NCI-H1417 treated with DMSO at 0.1 percent for 48 hours (cell line): ENCODE results near the gene TSC1.

Source experiments
- DNase-seq: peaks from one replicate; lab custom pipeline; 2025; lab: John Stamatoyannopoulos, UW

TSC1 gene

DNA sequence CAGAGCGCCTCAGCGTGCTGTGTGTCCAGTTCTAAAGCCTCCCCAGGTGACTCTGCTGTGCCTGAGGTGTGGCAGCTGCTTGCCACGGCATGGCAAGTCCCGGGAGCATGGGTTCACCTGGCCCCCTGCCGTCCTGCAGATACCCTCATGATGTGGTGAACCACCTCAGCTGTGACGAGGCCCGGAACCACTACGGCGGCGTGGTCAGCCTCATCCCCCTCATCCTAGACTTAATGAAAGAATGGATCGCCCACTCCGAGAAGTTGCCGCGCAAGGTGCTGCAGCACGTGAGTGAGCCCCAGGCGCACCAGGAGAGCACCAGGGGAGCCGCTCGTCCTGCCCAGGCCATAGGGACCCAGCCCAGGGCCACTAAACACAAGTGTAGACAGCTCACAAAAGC, 56.3 kb downstream of the TSC1 start:
- DNase-seq = no peak

DNA sequence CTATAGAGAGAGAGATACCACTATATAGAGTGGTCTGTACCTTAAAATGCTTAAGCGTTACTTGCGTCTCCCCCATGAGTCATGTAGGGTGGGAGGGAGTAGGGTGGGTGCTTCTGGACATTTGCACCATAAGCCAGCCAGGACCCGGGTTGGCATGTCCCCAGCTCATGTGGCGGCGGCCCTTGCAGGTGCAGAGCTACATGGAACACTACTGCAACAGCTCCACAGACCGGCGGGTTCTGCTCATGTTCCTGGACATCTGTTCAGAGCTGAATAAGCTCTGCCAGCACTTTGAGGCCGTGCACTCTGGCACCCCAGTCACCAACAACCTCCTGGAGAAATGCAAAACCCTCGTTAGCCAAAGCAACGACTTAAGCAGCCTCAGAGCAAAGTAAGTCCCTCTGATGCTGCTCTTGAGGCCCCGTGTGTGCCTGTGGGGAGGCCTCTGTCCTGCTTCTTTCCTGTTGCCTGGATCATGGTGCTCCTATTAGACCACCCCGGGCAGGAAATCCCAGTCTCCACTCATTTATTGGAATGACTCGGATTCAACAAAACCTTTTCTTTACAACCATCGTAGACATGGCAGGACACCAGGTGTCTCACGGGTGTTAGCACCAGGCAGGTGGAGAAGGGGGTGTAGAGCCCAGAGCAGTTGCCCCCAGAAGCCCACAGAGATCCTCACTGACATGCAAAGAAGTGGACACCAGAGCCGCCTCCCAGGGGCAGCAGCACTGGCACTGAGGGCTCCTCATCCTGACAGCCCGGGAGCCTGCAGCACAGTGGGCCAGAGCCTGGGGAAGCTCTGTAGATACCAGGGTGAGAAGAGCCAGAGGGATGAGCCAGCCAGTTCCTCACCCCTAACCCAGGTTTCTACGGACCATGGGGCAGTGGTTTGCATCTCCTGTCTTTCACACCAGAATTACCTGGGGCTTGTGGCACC, 57.0 kb downstream of the TSC1 start:
- no peak for DNase-seq

DNA sequence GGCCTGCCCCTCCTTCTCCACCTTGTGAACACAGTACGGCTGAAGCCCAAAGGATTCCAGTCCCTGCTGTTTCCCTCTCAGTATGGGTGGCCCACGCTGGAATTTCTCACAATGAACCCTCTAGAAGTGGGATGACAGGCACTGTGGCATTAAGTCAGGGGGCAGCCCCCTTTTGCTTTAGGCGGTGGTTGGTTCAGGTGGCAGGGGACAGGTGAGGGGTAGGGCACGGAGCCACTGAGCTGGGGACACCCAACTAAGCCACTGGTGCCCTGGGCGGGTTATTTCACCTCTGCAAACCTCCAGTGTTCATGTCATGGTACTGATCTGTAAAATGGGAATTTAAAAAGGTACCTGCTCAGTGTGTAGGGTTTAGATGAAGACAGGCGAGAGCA, 58.1 kb downstream of the TSC1 start:
- no peak for DNase-seq

DNA sequence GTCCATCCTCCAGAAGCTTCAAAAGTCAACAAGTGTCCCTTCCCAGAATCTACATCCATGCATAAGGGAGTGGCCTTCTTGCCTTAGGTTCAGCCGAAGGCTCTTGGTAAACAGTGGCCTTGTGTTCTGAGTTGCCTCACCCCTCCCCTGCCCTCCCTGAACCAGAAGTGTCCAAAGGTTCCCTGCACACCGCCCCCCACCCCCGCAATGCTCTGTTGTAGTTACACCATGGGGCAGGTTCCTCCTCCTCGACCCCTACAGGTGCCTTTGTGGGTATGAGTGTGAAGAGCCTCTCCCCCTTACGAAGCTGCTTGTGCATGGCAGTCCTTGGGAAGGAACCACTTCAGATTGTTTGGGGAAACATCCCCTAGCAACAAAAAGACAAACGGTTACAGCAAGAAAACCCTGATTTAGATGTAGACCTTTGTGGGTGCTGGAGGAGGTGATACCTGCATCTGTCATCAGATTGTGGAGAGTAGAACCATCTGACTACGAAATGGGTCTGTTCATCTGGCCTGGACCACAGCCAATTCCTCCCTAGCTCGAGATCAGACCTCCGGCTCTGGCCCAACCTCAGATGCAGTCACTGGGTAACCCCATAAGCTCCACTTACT, 58.6 kb downstream of the TSC1 start:
- no peak for DNase-seq

DNA sequence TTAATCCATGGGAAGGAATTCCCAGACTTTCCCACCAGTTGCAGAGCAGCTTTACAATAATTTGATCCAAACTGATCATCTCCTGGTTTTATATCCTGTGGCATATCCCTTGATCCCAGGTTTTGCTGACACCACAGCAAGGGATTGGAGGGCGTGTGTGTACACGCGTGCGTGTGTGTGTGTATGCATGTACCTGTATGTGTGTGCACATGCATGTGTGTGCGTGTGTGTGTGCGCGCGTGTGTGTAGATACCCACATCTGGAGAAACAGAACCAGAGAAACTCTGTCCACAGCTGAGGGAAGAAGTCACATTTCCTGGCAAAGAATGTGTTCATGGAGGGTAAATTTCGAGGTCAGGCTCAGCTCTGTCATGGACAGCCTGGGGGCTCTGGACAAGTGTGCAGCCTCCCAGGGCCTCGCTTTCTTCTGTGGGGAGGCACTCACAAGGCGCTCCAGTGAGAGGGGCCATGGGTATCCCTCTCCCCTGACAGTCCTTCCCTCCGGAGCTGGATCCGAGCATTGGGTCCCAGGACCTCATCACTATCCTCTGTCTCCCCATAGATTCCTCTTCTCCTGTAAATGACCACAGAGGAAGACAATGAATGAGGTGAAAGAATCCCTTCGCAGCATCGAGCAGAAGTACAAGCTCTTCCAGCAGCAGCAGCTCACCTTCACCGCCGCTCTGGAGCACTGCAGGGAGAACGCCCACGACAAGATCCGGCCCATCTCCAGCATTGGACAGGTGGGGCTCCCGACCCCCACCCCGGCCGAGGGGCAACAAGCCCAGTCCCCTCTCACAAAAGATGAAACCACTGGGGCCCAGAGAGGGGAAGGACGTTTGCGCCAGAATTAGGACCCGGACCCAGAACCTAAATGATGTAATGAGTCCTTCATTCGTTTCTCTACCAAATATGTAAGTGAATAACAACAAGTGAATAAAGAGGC, 60.8 kb downstream of the TSC1 start:
- DNase-seq = no peak

DNA sequence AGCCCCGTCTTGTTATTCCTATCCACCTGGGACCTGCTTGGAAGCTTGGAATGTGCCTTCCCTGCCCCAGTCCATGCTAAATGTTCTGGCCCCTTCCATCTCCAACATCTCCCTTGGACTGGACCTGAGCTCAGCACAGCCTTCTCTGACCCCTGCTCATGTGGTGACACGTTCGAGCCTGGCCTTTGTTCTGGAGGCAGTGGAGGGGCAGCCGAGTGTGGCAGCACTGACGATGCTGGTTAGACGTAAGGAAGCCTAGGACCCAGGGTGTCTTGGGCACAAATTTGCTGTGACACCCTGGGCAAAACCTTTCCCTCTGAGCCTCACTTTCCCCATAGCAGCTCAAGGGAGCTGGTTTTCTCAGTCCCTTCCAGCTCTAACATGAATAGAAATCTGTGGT, 61.8 kb downstream of the TSC1 start:
- DNase-seq = no peak

DNA sequence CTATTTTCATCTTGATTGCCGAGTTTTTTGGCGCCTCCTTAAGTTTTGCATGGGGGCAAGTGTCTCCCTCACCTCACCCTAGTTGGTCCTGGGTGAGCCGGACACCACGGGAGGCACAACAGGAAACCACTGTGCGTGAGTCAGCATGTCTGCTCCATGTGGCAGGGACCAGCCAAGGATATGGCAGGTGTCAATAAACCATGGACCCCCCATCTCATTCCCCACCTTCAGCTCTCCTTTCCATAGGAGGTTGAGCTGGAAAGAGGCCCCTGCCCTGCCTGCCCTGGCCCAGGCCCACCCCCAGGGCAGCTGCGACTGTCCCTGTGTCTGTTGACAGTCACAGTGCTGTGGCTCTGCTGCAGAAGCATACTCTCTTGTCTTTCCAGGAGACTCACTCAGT, 62.6 kb downstream of the TSC1 start:
- no peak for DNase-seq

DNA sequence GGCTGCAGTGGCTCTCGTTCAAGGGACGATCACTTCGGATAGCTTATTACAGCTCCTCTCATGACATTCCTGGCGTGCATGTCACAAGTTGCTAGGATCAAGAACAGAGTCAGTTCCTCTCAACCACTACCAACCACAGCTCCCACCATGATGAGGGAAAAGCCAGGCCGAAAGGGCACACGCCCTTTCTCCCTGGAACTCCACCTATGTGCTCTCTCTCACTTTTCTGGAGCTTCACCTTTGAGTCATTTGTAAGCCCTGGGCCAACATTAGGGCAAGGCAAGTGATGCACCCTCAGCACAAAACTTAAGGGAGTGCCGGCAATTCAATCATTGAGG, 64.1 kb downstream of the TSC1 start:
- no peak for DNase-seq

DNA sequence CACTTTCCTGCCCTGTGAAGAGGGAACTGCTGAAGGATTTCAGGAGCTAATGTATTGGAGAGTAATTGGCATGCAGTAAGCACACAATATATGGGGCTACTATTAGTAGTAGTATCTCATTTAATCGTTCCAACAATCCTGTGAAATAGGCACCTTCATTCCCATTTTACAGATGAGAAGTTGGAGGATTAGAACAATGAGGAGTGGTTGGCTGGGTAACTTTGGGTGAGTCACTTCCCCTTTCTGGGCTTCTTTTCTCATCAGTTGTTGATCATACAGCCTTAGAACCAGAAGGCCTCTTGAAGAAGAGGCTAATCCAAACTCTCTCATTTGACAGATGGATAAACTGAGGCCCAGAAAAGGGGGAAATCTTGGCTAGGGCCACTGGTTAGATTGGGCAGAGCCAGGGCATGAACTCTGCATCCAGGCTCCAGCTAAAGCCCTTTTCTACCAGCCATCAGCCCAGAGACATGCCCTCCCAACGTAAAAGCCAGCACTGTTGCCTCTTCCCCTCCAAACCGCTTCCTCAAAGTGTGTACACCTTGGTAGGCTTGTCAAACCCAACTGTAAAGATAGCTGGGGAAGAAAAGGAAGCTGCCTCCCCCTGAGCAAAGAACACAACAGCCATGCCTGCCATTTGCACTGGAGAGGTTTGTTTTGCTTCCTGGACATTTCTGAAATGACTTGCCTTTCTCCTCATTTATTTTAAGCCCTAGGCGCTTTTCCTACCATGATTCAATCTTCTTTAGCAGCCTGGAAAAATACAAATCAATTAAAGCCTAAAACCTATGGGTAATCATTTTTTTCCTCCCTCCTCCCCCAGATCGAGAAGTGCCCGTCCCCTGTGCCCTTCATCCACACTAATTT, 64.7 kb downstream of the TSC1 start:
- no peak for DNase-seq

DNA sequence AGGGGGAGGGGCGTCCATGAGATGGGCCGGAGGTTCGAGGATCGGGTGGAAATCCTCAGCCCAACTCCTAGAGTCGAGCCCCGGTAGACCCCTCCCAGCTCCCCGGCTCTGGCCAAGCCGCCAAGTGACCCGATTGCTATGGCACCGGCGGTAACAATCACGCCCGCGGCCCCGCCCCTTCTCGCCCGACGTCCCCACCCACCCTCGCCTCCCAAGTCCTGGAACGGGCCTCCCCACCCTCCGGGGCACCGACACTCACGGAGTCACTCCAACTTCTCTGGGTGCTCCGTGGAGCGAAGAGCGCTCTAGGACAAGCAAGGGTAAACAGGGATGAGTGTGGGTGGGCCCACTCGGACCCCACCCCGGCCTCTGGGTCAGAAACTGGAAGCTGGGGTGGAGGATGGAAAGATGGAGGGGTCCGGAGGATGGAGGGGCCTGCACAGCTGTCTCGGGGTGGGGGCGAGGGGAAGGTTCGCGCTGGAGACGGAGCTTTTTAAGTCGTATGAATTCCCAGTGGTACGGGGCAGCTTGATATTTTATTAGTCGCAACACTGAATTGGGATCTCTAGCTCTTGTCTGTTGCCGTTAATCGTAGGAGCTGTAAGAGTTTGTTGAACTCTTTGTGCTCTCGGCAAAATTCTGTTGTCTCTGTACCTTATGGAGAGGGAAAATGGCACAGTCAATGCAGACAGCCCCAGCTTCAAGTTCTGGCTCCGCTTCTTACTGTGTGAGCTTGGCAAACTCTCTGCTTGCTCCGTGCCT, 65.5 kb downstream of the TSC1 start, which contains the start of gene SPACA9:
Gene SPACA9 (plus strand): TSS at position 204 of the 762 bp plus-strand sequence. CDS start 5,050 bp downstream, outside the sequence.
- no peak for DNase-seq

DNA sequence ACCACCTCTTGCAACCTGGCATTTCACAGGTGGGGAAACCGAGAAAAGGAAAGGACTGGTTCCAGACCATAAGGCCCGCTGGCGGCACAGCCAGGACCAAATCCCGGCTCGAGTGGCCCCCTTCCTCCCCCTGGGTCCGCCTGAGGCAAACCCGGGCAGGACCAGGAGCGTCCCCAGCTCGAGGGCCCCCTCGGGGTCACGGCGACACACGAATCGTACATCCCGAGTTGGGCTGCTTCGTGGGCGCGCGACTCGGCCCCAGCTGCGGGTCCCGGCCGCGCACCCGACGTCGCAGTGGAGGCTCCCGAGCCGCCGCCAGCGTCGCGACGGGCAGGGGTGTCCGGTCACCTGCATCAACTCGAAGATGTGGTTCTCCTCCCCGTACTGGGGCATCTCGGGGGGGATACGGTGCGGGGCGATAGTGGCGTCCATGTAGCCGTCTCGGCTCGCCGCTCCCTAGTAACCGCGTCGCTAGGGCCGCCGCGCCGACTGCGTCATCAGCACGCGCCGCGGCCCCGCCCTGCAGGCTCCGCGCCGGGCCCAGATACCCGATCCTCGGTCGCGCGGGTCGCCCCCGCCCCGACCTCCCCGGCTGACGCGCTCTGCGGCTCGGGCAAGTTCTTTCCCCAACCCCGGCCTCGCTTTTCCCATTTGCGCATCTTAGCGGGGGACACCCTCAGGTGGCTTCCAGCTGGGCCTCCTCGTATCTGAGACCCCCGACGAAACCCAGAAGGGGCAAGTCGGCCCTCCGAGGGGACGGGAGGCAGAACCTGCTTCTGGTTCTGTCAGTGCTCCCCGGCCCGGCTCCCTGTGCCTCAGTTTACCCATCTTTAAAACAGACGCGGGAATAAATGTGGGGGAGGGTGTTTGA, 66.4 kb downstream of the TSC1 start, which contains the start of gene AK8:
Gene AK8 (minus strand): TSS at position 461 of the 871 bp plus-strand sequence. CDS start 29 bp downstream, at position 432.
- no peak for DNase-seq

DNA sequence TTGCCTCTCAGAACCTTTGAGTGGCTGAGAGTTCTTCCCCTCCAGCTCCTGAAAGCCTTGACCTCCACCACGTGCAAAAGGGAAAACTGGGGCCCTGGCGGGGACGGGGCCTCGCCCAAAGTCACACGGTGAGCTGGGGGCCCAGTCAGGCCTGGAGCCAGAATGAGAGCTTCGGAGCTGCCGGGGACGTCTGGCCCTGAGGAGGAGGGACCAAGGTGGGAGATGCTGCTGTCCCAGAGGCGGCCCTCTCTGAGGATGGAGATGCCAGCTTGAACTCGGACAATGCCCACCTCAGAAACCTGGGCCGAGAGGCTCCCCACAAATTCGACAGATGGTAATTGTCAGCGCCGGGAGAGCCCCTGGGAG, 67.0 kb downstream of the TSC1 start:
- no peak for DNase-seq

DNA sequence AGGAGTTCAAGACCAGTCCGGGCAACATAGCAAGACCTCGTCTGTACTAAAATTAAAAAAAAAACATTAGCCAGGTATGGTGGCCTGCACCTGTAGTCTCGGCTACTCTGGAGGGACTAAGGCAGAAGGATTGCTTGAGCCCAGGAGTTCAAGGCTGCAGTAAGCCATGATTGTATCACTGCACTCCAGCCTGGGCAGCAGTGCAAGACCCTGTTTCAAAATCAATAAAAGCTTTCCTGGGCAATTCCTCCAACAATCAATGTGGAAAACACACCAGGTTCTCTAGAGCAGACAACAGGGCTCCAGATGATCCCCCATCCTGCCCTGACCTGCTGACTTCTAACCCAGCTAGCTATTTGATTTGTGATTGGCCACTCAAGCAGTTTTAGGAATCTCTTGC, 67.6 kb downstream of the TSC1 start:
- no peak for DNase-seq

DNA sequence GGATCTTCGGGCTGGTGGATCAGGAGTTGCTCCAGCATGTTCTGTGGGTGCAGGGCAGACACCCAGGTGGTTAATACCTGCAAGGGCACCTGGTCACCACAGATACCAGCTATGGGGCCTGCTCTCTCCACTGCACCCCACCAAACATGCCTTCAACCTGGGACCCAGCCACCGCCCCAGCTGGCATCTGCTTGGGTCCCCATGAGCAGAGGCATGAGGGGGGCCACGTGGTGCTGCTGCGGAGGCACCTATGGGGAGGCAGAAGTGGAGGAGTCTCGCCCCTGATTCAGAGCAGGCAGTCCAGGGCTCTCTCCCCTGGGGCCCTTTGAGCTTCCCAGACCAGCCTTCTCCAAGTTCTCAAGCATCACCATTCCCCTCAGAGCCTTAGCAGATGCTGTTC, 69.3 kb downstream of the TSC1 start:
- no peak for DNase-seq

DNA sequence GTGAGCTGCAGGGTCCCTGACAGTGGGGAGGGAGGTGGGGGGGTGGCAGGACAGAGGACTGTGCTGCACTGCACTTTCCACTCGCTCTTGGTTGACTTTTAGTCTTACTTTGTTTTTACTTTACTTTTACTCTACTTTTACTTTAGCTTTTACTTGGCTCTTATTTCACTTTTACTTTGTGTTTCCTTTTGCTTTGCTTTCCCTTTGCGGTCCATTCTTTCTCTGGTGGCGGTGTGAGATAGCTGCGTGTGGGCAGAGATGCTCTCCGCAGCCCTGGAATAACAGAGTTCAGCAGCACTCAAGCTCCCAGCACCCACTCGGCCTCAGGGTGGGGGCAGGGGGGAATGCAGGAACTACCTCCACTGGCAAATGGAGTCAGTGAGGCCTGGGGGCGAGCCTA, 71.0 kb downstream of the TSC1 start:
- no peak for DNase-seq

DNA sequence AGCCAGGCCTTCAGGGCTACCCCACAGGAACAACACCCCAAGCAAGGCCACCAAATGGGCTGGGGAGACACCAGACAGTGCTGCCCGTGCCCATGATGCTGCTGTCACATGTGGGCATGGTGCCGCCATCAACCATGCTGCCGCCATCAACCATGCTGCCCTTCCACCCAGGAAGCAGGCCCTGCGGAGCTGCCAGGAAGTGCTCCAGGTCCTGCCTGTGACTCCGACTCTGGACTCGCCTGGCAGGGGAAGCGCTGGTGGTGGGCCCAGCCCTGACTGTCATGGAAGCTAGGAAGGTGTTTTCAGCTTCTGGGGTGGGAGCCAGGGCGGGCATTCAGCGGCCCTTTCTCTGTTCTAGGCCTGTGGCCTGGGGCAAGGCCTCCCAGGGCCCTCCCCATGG, 75.2 kb downstream of the TSC1 start:
- no peak for DNase-seq

DNA sequence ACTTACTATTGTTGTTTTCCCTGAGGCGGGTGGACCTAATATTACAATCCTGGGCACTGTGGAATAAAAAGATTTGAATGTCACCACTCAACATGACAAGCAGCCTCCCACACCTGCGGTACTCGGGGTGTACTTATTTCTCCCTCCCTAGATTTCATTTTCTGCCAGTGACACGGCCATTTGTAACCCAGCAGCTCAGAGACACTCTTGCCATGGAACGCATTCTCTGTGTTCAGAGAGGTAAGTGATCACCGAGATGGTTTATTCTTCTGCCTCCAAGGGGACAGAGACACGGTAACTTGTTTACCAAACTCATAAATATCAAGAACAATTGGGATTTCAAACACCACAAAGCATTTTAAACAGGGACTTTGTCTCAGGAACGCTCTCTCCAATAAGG, 77.5 kb downstream of the TSC1 start:
- no peak for DNase-seq

DNA sequence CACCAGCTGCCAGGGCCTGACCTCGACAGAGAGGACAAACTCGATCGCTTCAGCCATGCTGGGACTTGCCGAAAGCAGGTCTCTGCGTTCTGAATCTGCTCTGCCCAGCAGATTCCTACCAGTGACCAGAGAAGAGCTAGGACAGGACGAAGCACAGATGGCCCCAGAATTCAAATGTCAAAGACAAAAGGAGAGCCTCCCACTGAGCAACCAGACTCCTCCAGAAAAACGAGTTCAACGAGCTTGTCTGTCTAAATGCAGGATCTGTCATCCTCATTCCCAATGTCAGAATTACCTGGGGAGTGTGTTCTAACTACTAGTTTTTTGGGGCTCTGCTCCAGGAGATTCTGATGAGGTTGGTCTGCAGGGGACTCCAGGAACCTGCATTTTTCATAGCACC, 79.7 kb downstream of the TSC1 start:
- DNase-seq = no peak

DNA sequence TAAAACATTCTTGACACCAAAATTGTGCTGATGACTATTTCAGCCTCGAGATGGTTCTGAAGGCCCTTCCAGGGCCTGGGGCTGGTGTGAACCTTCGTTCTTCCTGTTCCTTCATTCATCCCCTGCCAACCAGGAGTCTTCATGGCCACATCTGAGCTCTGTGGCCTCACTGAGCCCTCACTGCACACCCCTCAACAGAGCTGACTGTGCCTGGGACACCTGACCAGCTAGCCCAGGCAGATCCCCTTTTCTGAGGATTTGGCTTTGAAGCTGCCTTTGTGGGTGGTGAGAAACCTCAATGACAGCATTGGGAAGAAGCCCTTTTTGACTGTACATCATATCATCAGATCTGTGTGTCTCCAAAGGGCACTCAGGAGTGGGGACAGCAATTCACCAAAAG, 80.1 kb downstream of the TSC1 start:
- no peak for DNase-seq

DNA sequence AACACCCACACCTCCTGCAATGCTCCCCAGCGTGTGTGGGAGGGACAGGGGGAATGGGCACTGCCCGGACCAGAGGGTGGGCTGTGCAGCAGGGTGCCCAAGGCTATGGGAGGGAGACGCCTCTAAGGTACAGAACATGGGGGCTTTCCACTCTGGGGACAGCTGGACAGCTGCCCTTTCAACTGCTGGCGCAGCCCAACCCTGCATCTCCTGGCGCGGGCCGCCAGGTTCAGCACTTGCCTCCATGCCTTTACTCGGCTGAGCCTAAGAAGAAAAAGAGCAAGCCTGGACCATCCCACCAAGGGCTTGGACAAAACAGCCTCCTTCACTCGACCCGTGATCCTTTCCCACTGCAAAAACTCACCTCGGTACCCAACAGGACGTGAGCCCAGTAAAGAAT, 81.3 kb downstream of the TSC1 start:
- no peak for DNase-seq
